Skeletal muscle tissue (tissue), 4 donors: ENCODE results near the gene PARP9. TPM values are rescaled to one million over a fixed set of nuclear protein-coding genes. Genes with fewer than 3 reads are reported as not detected.

ENCODE experiments used
- H3K27ac ChIP-seq: one replicate; pipeline ENCODE4 v1.7.0; 2013; ENCODE audit warnings: mild to moderate bottlenecking, low read depth, low read length, inconsistent platforms
- H3K27me3 ChIP-seq, 3 donors: one replicate each; pipeline ENCODE4 v1.7.0; 2013; ENCODE audit warnings: low read length in 3 of 3; ENCODE audit not compliant: control insufficient read depth in 3 of 3, insufficient read depth in 3 of 3
- H3K36me3 ChIP-seq, 3 donors: one replicate each; pipeline ENCODE4 v1.7.0; 2013; ENCODE audit warnings: low read length in 3 of 3; ENCODE audit not compliant: control insufficient read depth in 3 of 3, insufficient read depth in 3 of 3
- H3K4me1 ChIP-seq, 3 donors: one replicate each; pipeline ENCODE4 v1.7.0; 2013; ENCODE audit warnings: low read length in 3 of 3, mild to moderate bottlenecking in 3 of 3; ENCODE audit not compliant: control insufficient read depth in 3 of 3, insufficient read depth in 3 of 3
- H3K4me3 ChIP-seq, 3 donors: one replicate each; pipeline ENCODE4 v1.7.0; 2013; ENCODE audit warnings: low read length in 3 of 3
- H3K9ac ChIP-seq, 3 donors: one replicate each; pipeline ENCODE4 v1.7.0; 2013; ENCODE audit warnings: low read length in 3 of 3, mild to moderate bottlenecking in 3 of 3, moderate library complexity in 2 of 3, low read depth in 1 of 3
- H3K9me3 ChIP-seq, 3 donors: one replicate each; pipeline ENCODE4 v1.7.0; 2013; ENCODE audit warnings: low read length in 3 of 3; ENCODE audit not compliant: control insufficient read depth in 3 of 3
- total RNA-seq: library from RNA; depleted of rRNA; stranded (reverse); fragments of >200 nt; gene quantifications from one replicate; pipeline ENCODE4 v1.2.3, GENCODE V29; 2014
- donor health status: Osteomylitis.

The PARP9 gene
- total RNA-seq, 1 donor from 2014 or later: 15.1 TPM

DNA sequence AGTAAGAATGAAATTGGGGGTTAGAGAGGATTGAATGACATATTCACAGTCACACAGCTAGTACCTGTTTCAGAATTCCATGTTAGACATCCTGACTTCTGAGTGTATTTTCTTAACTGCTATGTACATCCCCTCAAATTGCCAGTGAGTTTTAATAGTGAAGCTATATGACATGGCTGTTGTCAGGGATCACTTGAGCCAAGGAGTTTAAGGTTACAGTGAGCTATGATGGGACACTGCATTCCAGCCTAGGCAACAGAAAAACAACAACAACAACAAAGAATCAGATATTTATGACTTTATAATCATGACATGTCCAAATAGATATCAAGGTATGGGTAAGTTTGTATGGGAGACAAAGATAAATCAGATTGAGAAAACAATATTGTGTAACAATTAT is 29.9 kb upstream of the PARP9 start:
- H3K4me3 ChIP-seq: no peak overlapping the region
- H3K27ac ChIP-seq: no peak overlapping the region
- no peak overlapping the region for H3K9ac ChIP-seq
- peaks cover 0 to 2% (median 0%) of the 10 kb centered on the region in 3 donors for H3K9me3 ChIP-seq
- H3K36me3 ChIP-seq: no peaks in the 10 kb centered on the region
- H3K27me3 ChIP-seq: no peaks in the 10 kb centered on the region
- no peaks in the 10 kb centered on the region for H3K4me1 ChIP-seq

DNA sequence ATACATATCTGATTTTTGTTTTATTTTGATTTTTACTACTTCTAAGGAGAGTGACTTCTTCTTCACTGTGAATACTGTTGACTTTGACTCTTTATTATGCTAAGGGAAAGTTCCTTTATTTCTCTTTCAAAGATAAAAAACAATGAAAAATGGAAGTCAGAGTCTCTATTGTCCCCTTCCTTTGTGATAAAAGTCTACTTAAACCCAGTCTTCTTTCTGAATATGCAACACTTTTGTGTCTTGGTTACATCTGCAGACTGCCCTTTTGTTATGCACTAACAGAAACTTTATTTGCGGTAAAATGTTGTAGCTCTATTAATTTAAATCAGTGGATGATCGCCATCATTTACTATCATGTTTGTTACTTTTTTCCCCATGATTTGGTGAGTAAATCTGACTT is 26.5 kb upstream of the PARP9 start:
- Histone ChIP-seq H3K4me1 (no peaks in the 10 kb centered on the region), H3K36me3 (no peaks in the 10 kb centered on the region), H3K9me3 (peaks cover 0 to 2% (median 0%) of the 10 kb centered on the region in 3 donors), H3K9ac (no peak overlapping the region), H3K4me3 (no peak overlapping the region), H3K27me3 (no peaks in the 10 kb centered on the region), H3K27ac (no peak overlapping the region)

DNA sequence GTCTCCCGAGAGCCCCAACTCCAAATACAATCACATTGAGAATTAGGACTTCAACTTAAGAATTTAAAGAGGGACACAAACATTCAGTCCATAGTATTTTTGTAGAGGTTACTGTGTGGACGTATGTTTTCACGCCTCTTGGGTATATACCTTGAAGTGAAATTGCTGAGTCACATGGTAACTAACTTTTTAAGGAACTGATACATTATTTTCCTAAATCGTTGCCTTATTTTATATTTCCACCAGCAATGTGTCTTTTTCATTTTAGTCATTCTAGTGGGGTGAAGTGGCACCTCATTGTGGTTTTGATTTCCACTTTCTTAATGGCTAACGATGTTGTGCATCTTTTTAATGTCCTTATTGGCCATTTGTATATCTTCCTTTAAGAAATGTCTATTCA is 25.2 kb upstream of the PARP9 start:
- H3K9ac ChIP-seq: no peak overlapping the region
- no peak overlapping the region for H3K4me3 ChIP-seq
- H3K27ac ChIP-seq: no peak overlapping the region
- no peaks in the 10 kb centered on the region for H3K36me3 ChIP-seq
- H3K9me3 ChIP-seq: peaks cover 0 to 2% (median 0%) of the 10 kb centered on the region in 3 donors
- no peaks in the 10 kb centered on the region for H3K4me1 ChIP-seq
- H3K27me3 ChIP-seq: no peaks in the 10 kb centered on the region

DNA sequence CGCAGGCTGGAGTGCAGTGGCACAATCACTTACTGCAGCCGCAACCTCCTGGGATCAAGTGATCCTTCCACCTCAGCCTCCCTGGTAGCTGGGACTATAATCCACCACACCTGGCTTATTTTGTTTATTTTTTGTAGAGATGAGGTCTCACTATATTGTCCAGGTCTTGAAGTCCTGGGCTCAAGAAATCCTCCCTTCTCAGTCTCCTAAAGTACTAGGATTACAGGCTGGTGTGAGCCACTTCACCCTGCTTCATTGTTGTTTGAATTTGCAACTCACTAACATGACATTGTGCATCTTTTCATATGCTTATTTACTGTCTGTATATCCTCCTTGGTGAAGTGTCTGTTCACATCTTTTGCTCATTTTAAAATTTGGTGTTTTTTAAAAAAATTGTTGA is 23.5 kb upstream of the PARP9 start:
- H3K4me3 ChIP-seq: no peak overlapping the region
- no peak overlapping the region for H3K9ac ChIP-seq
- H3K4me1 ChIP-seq: no peaks in the 10 kb centered on the region
- peaks cover 0 to under 1% (median 0%) of the 10 kb centered on the region in 3 donors for H3K9me3 ChIP-seq
- H3K27me3 ChIP-seq: no peaks in the 10 kb centered on the region
- H3K27ac ChIP-seq: no peak overlapping the region
- H3K36me3 ChIP-seq: no peaks in the 10 kb centered on the region

DNA sequence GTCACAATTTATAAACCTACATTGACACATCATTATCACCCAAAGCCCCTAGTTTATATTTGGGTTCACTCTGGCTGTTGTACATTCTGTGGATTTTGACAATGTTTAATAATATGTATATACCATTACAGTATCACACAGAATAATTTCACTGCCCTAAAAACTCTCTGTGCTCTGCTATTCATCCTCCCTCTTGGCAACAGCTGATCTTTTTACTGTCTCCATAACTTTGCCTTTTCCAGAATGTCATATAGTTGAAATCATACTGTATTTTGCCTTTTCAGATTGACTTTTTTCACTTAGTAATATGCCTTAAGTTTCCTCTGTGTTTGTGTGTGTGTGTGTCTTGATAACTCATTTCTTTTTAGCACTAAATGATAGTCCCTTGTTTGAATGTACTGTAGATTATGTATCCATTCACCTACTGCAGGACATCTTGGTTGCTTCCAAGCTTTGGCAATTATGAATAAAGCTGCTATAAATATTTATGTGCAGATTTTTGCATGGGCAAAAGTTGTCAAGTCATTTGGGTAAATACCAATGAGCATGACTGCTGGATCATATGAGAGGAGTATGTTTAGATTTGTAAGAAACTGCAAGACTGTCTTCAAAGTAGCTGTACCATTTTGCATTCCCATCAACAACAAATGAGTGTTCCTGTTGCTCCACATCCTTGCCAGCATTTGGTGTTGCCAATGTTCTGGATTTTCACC is 22.8 kb upstream of the PARP9 start:
- no peaks in the 10 kb centered on the region for H3K36me3 ChIP-seq
- H3K4me1 ChIP-seq: no peaks in the 10 kb centered on the region
- H3K9ac ChIP-seq: no peak overlapping the region
- H3K27me3 ChIP-seq: no peaks in the 10 kb centered on the region
- no peak overlapping the region for H3K27ac ChIP-seq
- H3K9me3 ChIP-seq: peaks cover 0 to 2% (median 0%) of the 10 kb centered on the region in 3 donors
- H3K4me3 ChIP-seq: no peak overlapping the region

DNA sequence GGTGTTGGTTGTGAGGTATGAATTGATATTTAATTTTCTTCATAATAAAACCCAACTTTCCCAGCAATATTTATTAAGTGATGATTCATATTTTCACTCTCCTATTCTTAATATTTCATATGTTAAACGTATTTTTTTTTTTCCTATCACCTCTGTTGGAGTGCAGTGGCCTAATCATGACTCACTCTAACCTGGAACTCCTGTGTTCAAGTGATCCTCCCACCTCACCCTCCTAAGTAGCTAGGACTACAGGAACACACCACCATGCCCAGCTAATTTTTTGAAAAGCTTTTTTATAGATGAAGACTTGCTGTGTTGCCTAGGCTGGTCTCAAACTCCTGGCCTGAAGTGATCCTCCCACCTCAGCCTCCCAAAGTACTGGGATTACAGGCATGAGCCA is 22.0 kb upstream of the PARP9 start:
- no peaks in the 10 kb centered on the region for H3K27me3 ChIP-seq
- H3K9me3 ChIP-seq: peaks cover 0 to 3% (median 3%) of the 10 kb centered on the region in 3 donors
- H3K9ac ChIP-seq: no peak overlapping the region
- no peaks in the 10 kb centered on the region for H3K36me3 ChIP-seq
- H3K27ac ChIP-seq: no peak overlapping the region
- H3K4me1 ChIP-seq: no peaks in the 10 kb centered on the region
- no peak overlapping the region for H3K4me3 ChIP-seq

DNA sequence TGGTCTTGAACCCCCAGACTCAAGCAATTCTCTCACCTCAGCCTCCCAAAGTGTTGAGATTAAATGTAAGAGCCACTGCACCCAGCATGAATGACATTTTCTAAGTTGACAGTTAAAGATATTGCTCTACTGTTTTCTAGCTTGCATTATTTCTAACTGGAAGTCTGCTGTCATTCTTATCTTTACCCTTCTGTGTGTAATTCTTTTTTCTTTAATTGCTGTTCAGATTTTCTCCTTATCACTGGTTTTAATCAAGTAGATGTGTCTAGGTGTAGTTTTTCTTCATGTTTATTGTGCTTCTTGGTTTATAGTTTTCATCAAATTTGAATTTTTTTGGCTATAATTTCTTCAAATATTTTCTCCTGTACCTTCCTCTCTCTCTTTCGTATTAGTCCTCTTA is 18.3 kb upstream of the PARP9 start:
- Histone ChIP-seq H3K4me1 (no peaks in the 10 kb centered on the region), H3K27me3 (no peaks in the 10 kb centered on the region), H3K36me3 (no peaks in the 10 kb centered on the region), H3K27ac (no peak overlapping the region), H3K9ac (no peak overlapping the region), H3K4me3 (no peak overlapping the region), H3K9me3 (peaks cover 0 to 3% (median 3%) of the 10 kb centered on the region in 3 donors)

DNA sequence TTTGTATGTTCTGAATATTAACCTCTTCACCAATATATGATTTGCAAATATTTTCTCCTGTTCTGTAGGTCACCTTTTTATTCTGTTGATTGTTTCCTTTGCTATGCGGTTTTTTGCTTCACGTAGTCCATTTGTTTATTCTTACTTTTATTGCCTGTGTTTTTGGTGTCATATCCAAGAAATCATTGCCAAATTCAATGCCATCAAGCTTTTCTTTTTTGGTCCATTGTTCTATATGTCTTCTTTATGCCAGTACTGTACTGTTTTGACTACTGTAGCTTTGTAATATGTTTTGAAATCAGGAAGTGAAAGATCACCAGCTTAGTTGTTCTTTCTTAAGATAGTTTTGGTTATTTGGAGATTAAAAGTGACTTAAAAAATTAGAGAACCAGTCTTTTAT is 17.5 kb upstream of the PARP9 start:
- H3K9me3 ChIP-seq: peaks cover 0 to 3% (median 3%) of the 10 kb centered on the region in 3 donors

DNA sequence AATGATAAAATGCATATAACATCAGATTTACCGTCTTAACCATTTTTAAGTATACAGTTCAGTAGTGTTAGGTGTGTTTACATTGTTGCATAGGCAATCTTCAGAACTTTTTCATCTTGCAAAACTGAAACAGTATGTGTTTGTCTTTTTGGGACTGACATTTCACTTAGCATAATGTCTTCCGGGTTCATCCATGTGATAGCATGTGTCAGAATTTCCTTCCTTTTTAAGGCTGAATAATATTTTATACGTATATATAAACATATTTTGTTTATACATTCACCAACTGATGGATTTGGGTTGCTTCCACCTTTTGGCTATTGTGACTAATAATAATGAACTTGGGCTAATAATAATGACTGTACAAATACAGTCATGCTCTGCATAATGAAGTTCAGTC is 16.4 kb upstream of the PARP9 start:
- no peaks in the 10 kb centered on the region for H3K27me3 ChIP-seq
- no peak overlapping the region for H3K27ac ChIP-seq
- peaks cover 0 to 3% (median 3%) of the 10 kb centered on the region in 3 donors for H3K9me3 ChIP-seq
- peaks cover 0 to 4% (median 0%) of the 10 kb centered on the region in 3 donors for H3K4me1 ChIP-seq
- no peak overlapping the region for H3K4me3 ChIP-seq
- H3K9ac ChIP-seq: no peak overlapping the region
- H3K36me3 ChIP-seq: no peaks in the 10 kb centered on the region

More for the DNA sequence above, 17.5 kb upstream of the PARP9 start:
- peaks cover 0 to 2% (median 0%) of the 10 kb centered on the region in 3 donors for H3K4me1 ChIP-seq
- H3K9ac ChIP-seq: no peak overlapping the region
- H3K36me3 ChIP-seq: no peaks in the 10 kb centered on the region
- H3K27me3 ChIP-seq: no peaks in the 10 kb centered on the region
- no peak overlapping the region for H3K27ac ChIP-seq
- no peak overlapping the region for H3K4me3 ChIP-seq

DNA sequence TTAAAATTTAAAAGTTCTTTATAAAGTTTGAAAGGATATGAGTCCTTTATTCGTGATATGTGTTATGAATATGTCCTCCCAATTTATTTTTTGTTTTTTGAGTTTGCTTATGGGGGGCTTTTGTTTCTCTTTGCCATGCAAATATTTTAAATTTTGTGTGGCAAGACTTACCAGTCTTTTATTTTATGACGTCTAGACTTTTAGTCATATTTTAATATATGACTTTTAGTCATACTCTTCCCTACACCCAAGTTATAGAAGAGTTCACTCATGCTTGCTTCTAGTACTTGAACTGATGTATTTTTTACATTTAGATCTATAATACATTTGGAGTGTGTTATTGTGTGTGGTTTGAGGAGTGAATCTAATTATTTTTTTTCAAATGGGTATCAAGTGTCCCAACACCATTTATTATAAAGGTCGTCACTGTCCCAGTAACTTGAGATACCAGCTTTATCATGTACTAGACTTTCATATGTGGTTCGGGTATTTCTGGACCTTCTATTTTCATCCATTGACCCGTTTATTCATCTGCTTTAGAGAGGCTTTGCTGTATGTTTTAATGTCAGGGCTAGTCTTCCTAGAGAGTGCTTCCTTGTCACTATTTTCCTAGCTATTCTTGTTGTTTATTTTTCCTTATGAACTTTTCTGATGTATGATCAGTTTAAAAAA is 14.1 kb upstream of the PARP9 start:
- Histone ChIP-seq H3K9me3 (peaks cover 0 to 3% (median 3%) of the 10 kb centered on the region in 3 donors), H3K4me3 (peak overlapping the region; percentile 59 to 71 (median 65)), H3K4me1 (peaks cover 0 to 4% (median 2%) of the 10 kb centered on the region in 3 donors), H3K27ac (peak overlapping the region; percentile 4), H3K36me3 (no peaks in the 10 kb centered on the region), H3K27me3 (no peaks in the 10 kb centered on the region), H3K9ac (peak overlapping the region; percentile 63 to 68 (median 63))
